Raji (cell line): ENCODE measurements around the gene KIAA2012.

ENCODE experiments used
- POLR2A ChIP-seq: IDR thresholded peaks from 2 replicates; pipeline ENCODE4 v1.6.1; 2011; ENCODE audit warnings: low read depth, low read length, control low read depth; ENCODE audit not compliant: insufficient read depth

Gene KIAA2012

GRCh38 chr2:202072737-202073401, at the start of gene KIAA2012:
TSS of gene KIAA2012 (plus strand) at chr2:202073255. CDS start at chr2:202073628, 373 bp downstream.
- no peak for TF ChIP-seq POLR2A

- TF ChIP-seq POLR2A = no peak
Measured at GRCh38 chr2:202023904-202024266, 49.2 kb upstream of the KIAA2012 start.

GRCh38 chr2:202024871-202025270, 48.2 kb upstream of the KIAA2012 start:
- TF ChIP-seq POLR2A = no peak

GRCh38 chr2:202025816-202026215, 47.2 kb upstream of the KIAA2012 start:
- no peak for TF ChIP-seq POLR2A

DNA sequence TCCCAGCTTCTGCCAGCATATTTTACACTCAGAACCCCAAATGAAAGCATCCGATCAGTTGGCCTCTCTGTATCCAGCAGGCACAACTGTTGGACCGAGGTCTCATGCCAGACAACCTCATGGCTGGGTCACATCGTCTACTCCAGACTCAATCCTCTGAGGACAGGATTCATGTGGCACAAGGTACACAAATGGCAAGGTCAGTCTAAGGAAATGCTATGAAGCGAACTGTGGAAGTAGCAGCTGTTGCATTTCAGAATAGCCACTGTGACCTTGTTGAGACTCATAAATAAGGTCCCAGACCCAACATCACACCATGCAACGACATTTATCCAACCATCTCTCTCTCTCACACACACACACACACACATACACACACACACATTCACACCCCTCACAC, 46.5 kb upstream of the KIAA2012 start:
- TF ChIP-seq POLR2A = no peak

DNA sequence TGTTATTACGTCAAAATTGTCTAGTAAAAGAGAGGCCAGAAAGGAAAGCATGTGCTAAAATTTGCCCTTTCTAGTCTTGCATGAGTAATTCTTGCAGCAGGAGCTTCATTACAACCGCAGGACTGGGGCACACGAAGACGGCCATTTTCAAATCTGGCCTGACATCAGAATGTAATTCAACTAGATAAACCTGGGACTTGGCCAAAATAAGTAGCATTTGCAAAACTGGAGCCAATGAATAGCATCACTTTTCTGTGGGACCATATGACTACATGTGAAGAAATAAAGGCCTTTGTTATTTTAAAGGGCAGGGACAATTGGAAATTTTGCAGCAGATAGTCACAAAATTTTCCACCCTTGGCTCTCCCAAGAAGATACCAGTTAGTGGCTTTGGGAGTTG, 42.4 kb upstream of the KIAA2012 start:
- no peak for TF ChIP-seq POLR2A

GRCh38 chr2:202031246-202031951, 41.7 kb upstream of the KIAA2012 start:
- TF ChIP-seq POLR2A = no peak

DNA sequence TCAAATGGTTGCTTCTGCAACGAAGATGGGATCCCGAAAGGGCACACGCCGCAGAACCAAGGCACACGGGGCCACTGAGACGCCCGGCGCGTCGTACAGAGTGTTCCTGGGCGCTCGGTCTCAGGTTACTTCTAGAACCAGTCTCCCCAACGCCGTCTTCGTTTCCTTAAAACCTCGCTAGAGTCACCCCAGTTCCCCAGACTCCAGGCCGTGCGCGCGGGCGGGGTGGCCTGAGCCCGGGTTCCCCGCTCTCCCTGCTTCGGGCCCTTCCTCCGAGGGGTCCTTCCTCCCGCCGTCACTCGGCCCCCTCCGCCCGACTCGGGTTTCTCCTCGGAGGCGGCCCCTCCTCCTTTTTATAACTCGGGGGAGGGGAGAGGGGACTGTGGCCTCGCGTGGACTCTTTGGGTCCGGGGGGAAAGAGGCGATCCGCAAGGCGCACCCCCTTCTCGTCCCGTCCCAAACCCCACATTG, 40.2 kb upstream of the KIAA2012 start:
- no peak for TF ChIP-seq POLR2A

DNA sequence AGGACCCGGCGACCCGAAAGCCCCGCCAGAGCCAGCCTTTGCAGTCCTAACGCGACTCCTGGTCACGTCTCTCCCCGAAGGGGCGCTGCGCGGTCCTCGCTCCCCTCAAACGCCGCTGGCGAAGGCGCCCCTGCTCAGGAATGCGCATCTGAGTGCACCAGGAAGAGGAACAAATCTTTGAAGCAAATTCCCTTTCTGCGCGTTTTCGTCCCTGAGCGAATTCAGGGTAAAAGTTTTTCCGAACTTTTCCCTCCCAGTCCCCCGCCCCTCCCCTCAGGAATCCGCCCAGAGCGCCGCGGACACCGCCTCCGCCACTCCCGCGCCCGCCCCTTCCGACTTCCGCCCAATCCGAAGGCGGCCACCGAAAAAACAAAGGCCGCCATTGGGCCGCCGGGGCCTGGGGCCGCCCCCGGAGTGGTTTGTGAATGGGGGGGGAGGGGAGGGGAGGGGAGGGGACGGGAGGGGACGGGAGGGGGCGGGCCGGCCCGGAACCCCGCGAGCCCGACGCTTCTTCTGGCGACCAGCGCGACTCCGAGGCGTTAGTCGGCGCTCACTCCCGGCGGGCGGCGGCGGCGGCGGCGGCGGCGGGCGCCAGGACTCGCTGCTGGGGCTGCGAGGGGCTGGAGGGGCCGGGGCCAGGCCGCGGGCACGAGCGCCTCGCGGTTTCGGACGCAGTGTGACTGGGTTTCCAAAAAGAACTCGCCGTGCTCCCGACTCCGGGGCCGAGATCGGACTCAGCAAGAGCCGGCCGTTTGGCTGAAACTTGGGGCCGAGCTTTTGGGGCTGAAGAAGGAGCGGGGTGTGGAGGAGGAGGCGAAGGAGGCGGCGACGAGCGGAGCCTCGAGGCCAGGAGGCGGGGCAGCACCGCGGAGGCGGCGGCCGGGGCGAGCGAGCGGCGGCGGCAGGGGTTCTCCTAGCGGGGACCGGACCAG, 39.5 kb upstream of the KIAA2012 start, which contains the start of gene FZD7:
FZD7 (plus strand) TSS at position 539 of the 932 bp plus-strand sequence. CDS start 793 bp downstream, outside the sequence.
- TF ChIP-seq POLR2A = no peak

- no peak for TF ChIP-seq POLR2A
Measured at GRCh38 chr2:202034249-202035088, 38.6 kb upstream of the KIAA2012 start.

DNA sequence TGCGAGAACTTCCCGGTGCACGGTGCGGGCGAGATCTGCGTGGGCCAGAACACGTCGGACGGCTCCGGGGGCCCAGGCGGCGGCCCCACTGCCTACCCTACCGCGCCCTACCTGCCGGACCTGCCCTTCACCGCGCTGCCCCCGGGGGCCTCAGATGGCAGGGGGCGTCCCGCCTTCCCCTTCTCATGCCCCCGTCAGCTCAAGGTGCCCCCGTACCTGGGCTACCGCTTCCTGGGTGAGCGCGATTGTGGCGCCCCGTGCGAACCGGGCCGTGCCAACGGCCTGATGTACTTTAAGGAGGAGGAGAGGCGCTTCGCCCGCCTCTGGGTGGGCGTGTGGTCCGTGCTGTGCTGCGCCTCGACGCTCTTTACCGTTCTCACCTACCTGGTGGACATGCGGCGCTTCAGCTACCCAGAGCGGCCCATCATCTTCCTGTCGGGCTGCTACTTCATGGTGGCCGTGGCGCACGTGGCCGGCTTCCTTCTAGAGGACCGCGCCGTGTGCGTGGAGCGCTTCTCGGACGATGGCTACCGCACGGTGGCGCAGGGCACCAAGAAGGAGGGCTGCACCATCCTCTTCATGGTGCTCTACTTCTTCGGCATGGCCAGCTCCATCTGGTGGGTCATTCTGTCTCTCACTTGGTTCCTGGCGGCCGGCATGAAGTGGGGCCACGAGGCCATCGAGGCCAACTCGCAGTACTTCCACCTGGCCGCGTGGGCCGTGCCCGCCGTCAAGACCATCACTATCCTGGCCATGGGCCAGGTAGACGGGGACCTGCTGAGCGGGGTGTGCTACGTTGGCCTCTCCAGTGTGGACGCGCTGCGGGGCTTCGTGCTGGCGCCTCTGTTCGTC, 37.7 kb upstream of the KIAA2012 start:
- no peak for TF ChIP-seq POLR2A

GRCh38 chr2:202035941-202036372, 37.1 kb upstream of the KIAA2012 start:
- no peak for TF ChIP-seq POLR2A

DNA sequence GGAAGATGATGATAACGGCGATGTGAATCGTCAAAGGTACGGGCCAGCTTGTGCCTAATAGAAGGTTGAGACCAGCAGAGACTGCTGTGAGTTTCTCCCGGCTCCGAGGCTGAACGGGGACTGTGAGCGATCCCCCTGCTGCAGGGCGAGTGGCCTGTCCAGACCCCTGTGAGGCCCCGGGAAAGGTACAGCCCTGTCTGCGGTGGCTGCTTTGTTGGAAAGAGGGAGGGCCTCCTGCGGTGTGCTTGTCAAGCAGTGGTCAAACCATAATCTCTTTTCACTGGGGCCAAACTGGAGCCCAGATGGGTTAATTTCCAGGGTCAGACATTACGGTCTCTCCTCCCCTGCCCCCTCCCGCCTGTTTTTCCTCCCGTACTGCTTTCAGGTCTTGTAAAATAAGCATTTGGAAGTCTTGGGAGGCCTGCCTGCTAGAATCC, 36.4 kb upstream of the KIAA2012 start:
- TF ChIP-seq POLR2A = no peak
